ENCODE measurements around the gene CMTM3.

CMTM3 gene

GRCh38 chr16:66576296-66576695 is 28.2 kb upstream of the CMTM3 start (continued):
- no peak for TF ChIP-seq TSHZ1 (tag by site-specific recombination; IDR thresholded peaks at IDR 0.05; ENCODE audit: borderline replicate concordance)
- no peak for TF ChIP-seq ZNF571 (tag by site-specific recombination; IDR thresholded peaks at IDR 0.05)
- no peak for TF ChIP-seq ZNF202 (tag by site-specific recombination; IDR thresholded peaks at IDR 0.05; ENCODE audit: borderline replicate concordance)

DNA sequence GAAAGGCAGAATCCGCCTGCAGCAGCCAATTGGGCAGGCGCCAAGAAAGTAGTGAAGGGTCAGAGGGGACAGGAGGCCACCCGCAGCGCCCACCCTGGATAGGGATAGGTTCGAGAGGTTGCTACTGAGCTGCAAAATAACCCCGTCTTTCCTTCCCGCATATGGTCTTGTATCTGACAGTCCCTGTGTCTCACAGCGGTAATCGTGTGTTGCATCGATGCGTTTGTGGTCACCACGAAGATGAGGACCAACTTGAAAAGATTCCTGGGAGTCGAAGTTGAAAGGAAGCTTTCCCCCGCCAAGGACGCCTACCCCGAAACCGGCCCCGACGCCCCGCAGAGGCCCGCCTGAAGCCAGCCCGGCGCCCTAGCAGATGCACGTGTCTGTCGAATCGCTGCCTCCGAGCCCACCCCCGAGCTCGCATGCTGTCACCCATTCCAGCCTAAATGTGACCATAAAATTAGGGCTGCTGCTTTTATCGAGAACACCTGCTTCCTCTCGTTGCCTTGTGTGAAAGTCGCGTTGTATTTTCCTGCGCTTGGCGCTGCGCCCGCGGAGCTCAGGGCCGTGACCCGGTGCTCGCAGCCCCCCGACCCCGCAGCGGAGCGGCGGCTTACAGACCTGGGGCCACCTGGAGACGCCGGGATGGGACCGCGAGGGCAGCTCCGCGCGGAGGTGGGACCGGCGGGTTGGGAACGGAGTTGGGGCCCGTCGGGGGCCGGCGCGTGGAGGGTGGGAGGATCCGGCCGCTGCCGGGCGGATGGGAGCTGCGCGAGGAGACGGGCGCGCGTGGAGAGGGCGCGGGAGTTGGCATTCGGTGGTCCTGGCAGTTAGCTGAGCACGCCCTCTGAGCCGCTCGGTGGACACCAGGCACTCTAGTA is 25.6 kb upstream of the CMTM3 start, which contains the start of gene CMTM2:
Gene CMTM2 (plus strand): TSS at position 813 of the 881 bp plus-strand sequence. CDS start 145 bp downstream, outside the sequence.
- H3K4me3 ChIP-seq (ENCODE audit: low read depth, low read length), result no peak within 1 kb of the TSS
- ChIA-PET CTCF (interaction anchor here (0.6 to 1.6 kb wide), 3 partner anchors 17 to 570 kb away, joined by 3 to 5 read pairs (median 3); no protein-coding TSS in a partner anchor), POLR2A (interaction anchor here (1.1 kb wide), 1 partner anchor 9 kb away, joined by 4 read pairs; no protein-coding TSS in a partner anchor)
- H3K27ac ChIP-seq (ENCODE audit: extremely low read depth, low read depth, low read length), result no peak within 1 kb of the TSS
- no peak for TF ChIP-seq ZNF544 (tag by site-specific recombination; IDR thresholded peaks at IDR 0.05)
- TF ChIP-seq GLIS1 (tag by site-specific recombination; IDR thresholded peaks at IDR 0.05), result no peak
- no peak for TF ChIP-seq WT1 (tag by site-specific recombination; IDR thresholded peaks at IDR 0.05)
- no peak for TF ChIP-seq ATF2 (tag by site-specific recombination; IDR thresholded peaks at IDR 0.05; ENCODE audit: low read depth)
- TF ChIP-seq ZNF184 (tag by site-specific recombination; IDR thresholded peaks at IDR 0.05), result no peak
- no peak for TF ChIP-seq ZNF658 (tag by site-specific recombination; IDR thresholded peaks at IDR 0.05)
- TF ChIP-seq ZNF138 (tag by site-specific recombination; IDR thresholded peaks at IDR 0.05; ENCODE audit: borderline replicate concordance), result no peak
- TF ChIP-seq EGR2 (tag by site-specific recombination; IDR thresholded peaks at IDR 0.05; ENCODE audit: low read depth), result no peak
- no peak for TF ChIP-seq ZNF433 (tag by site-specific recombination; IDR thresholded peaks at IDR 0.05; ENCODE audit: low read depth)
- TF ChIP-seq ZNF19 (tag by site-specific recombination; IDR thresholded peaks at IDR 0.05; ENCODE audit: low read depth), result no peak
- TF ChIP-seq ZXDB (tag by site-specific recombination; IDR thresholded peaks at IDR 0.05), result no peak
- no peak for TF ChIP-seq BCL11B (tag by site-specific recombination; IDR thresholded peaks at IDR 0.05; ENCODE audit: low read depth)
- TF ChIP-seq ZNF707 (tag by site-specific recombination; IDR thresholded peaks at IDR 0.05), result no peak
- no peak for TF ChIP-seq ZSCAN23 (tag by site-specific recombination; IDR thresholded peaks at IDR 0.05)
- no peak for TF ChIP-seq YY1 (tag by site-specific recombination; IDR thresholded peaks at IDR 0.05)
- TF ChIP-seq PBX3 (CRISPR knock-in tag; IDR thresholded peaks at IDR 0.05), result no peak
- TF ChIP-seq ZNF792 (tag by site-specific recombination; IDR thresholded peaks at IDR 0.05), result no peak
- H3K4me1 ChIP-seq (ENCODE audit: control insufficient read depth, insufficient read depth, low read length), result peaks cover 12% of the 10 kb centered on the region
- no peaks in the 10 kb centered on the region for H3K36me3 ChIP-seq (ENCODE audit: control insufficient read depth in 2 of 2, insufficient read depth in 1 of 2, low read length in 2 of 2)
- no peaks in the 10 kb centered on the region for H3K9me3 ChIP-seq (ENCODE audit: control insufficient read depth, insufficient read depth, low read depth, low read length)

Data from HEK293 (cell line).